HG02884 (cell line): ENCODE measurements around the gene NRXN2.
"Not testable (repeated sequence)": the region's sequence is repeated elsewhere in the genome, so short reads cannot be mapped to it uniquely, and the experiment has no call there.

Experiments used
- ATAC-seq: cut with Tn5 transposase; IDR thresholded peaks from one replicate; pipeline ENCODE4 v1.9.1; 2021; ENCODE audit warnings: mild to moderate bottlenecking, moderate library complexity; ENCODE audit not compliant: unreplicated experiment

NRXN2 gene

DNA sequence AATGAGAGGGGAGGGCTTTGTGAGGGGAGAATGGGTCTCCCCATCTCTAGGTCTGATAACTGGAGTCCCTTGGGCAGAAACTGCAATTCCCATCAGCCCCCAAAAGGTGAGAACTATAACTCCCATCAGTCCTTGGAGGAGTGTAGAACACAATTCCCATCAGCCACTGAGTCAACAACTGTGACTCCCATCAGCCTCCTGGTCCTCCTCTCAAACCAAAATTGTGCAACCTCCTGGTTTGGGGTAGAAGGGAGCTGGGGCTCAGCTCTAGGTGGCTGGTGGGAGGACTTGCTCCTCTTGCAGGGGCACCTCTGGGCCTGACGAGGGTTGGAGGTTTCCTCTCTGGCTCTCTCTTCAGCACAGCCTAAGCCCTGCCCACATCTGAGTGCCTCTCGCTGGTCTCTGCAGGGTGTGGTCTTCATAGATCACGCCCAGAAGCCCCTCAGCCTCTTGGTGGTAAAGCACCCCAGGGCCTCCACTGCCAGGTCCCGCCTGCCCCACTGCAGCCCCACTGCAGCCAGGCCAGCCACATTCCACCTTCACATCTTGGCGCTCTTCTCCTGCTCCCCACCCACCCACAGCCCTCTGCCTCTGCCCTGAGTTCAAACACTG, 113.5 kb downstream of the NRXN2 start:
- no peak for ATAC-seq

DNA sequence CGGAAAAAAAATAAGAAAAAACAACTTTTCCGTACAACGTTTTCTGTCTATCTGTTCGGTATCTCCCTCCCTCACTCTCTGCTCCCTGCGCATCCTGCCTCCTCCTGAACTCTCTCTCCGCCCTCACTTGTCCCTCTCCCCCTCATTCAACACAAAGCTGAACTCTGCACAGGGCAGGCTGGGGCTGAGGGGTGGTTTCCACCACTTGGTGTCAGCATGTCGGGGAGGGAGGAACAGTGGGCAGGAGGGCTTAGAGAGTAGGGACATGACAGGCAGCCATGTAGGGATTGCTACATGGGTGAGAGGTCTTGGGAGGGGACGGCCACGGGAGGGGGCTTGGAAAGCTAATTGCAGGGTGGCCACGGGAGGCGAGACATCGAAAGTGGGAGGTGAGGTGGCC, 114.4 kb downstream of the NRXN2 start:
- no peak for ATAC-seq

DNA sequence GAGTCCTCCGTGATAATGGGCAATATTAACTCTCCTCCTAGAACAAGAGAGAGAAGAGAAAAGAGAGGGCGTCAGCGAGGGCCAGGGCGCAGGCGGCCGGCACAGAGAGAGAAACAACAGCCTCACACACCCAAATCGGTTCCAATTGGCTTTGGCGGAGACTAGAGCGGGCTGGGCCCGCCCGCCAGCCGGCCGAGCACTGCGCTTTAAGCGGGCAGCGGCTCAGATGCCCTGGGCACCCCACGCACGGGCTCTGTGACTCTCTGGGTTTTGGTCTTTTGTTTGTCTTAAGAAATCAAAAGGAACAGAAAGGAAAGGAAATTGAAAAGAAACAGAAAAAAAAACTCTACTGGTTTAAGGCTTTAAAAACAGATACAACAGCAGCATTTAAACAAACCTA, 115.0 kb downstream of the NRXN2 start:
- ATAC-seq: no peak

DNA sequence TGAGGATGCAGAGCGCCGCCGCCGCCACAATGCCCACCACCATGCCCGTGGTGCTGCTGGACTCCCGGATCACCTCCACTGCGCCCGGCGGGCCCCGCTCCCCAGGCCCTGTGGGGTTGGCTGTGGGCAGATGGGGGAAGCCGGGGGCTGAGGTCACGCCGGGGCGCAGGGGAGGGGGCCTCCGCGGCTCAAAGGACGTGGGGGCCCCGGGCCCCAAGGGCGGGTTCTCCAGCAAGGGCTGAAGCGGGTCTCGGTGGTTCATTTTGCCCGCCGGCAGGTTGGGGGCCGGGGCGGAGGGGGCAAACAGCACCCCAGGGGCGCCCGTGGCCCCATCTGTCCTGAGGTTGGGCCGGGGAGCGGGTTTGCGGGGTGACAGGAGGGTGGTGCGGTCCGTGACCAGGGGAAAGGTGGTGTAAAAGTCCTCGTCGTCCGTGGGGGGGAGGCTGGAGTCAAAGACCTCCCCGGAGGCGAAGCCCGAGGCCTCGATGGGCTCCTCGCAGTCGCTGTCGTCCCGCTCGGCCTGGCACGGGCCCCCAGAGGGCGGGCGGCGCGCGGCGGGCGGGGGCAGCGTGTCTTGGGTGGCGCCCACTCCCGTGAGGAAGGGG, 115.5 kb downstream of the NRXN2 start:
- no peak for ATAC-seq

DNA sequence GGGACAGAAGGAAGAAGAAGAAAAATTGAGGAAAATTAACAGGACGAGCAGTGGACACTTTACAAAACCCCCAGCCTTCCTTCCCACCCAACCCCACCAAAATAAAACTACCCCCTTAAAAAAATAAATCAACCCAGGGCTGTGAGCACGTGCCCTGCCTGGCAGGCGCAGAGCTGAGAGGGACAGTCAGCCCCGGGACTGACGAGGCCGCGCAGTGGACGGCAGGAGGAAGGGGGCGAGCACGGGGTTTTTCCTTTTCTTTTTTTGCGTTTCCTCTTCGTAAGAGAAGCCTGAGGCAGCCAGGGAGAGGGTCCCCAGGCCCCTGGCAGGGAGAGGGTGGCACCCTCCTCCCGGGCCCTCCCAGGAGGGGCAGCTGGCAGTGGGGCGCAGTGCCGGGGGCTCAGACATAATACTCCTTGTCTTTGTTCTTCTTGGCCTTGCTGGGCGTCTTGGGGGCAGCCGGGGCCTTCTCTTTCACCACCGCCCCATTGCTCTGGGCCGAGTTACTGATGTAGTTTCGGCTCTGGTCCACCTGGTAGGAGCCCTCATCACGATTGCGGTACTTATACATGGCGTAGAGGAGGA, 116.1 kb downstream of the NRXN2 start:
- no peak for ATAC-seq

DNA sequence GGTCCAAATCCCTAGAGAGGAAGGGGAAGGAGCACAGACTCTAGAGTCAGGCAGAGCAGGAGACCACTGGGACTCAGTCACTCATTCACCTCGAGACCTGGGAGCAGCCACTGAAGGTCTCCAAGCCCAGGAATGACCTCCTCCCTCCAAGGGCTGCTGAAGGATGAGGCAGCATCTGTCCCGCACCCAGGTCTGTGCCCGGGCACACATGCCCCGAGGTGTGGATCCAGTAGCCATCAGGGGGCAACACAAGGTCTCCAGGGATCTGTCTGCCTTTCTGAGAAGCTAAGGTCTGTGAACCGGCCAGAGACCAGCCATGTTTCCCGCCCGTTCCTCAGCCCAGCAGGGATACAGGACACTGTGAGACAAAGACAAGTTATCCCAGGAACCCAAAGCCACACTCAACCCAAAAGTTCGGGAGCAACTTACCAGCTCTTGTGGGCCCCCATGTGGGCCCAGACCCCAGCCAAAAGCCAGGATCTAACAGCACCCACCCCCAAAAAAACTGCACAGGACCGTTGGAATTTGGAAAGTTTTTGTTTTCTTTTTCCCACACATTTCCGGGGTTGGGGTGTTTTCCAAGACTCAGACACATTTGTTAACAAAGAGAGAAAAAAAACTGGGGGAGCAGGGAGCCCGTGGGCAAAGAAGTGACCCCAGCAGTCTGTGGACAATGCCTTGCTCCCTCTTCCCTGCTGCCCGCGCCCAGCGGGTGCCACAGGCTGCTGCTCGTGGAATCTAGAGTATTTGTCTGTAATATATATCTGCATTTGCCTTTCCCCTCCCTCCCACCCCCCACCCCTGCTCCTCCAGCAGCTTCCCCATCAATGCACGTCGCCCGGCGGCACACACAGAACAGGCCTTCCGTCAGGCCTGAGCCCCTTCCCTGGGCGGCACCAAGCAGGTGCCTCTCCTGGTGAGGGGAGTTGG, 117.1 kb downstream of the NRXN2 start:
- no peak for ATAC-seq

DNA sequence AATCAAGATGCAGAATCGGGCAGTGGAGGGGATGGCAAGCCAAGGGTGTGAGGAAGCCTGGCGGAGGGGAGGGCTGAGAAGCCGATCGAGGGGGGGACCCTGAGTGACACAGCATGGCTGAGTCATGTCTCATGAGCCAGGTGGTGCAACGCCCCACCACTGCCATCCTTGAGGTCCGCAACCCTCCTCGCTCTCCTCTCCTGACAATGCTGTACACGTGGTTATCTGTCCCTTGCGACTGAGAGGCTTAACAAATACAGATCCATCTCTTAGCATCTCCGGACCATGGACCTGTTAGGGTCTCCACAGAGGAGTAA, 117.8 kb downstream of the NRXN2 start:
- ATAC-seq: no peak

DNA sequence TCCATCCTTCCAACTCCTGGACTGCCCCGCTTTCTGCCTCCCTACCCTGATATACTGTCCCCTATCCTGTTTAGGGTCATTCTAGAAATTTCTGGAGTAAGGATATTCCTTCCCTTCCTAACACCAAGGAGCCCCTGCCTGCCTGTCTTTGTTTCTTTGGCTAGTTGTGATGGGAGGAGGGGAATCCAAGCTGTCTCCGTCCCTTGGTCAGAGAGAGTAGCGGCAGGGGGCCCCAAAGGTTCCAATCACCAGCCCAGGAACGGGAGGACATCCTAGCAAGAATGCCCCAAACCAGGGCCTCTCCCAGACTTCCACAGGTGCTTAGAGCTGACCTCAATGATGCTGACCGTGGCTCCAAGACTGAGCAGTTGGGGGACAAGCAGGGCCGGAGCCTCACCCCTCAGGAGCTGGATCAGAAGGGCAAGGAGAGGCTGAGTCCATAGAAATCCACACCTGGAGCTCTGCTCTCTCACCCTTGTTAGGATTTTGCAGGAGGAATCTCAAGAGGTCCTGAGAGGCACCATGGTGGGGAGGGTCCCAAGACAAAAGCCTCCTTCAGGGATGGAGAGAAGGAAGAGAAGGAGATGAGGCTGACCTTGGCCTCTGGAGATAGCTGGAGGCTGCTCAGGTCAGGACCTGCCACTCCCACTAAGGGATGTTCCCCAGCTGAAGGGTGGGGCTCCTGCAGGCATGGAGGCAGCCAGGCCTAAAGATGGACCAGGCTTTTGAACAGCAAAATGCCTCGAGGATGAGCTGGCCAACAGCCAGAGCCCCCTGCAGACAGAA, 118.3 kb downstream of the NRXN2 start:
- ATAC-seq: no peak

DNA sequence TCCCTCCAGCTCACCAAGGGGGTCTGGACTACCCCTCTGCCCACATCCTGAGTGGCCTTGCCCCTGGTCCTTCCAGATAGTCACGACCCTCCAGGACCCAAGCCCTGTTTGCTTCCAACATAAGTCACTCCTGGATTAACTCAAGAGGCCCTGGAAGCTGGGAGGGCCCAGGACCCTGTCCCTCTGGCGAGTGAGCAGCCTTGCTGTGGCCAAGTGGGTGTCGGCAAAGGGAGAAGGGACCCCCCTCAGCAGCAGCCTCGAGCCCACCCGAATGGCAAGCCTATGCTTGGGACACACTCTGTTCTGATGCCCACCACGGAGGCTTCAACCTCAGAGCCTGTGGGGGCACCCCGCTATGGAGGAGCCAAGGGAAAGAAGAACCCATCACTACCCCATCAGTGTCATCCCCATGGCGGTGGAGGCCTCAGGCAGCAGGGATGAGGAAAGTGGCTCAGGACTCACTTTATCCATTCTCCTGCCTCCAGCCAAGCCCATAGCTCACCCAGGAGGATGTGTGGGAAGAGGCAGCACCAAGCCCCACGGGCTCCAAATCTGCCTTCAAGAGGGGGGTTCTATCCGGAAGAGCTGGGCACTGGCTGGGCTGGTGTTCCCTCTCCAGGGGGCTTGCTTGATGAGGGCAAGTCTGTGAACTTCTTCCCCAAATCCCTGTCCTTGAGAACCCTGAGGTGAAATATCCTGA, 119.4 kb downstream of the NRXN2 start:
- no peak for ATAC-seq

DNA sequence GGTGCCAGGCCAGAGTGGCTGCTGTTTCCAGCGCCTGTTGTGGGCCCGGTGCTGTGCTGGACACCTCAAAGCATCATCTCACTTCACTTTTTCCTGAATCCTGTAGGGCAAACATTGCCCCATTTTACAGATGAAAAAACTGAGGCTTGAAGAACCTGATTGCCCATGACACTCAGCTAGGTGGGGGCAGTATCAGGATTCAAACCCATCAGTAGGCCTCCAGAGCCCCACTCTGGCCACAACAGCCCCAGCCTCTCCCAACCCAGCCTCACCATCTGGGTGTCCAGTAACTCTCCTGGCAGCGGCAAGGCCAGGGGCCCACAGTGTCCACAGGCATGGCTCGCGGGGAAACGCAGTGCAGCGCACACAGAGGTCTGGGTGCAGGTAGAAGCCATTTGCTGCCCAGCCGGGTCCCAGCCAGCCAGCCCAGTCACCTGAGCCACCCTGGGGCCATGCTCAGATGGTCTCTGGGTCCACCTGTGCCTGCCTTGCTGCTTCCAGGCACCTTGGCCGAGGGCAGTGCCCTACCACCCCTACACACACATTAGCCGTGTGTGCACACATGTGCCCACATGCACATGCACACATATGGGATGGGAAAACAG, 120.4 kb downstream of the NRXN2 start:
- no peak for ATAC-seq

DNA sequence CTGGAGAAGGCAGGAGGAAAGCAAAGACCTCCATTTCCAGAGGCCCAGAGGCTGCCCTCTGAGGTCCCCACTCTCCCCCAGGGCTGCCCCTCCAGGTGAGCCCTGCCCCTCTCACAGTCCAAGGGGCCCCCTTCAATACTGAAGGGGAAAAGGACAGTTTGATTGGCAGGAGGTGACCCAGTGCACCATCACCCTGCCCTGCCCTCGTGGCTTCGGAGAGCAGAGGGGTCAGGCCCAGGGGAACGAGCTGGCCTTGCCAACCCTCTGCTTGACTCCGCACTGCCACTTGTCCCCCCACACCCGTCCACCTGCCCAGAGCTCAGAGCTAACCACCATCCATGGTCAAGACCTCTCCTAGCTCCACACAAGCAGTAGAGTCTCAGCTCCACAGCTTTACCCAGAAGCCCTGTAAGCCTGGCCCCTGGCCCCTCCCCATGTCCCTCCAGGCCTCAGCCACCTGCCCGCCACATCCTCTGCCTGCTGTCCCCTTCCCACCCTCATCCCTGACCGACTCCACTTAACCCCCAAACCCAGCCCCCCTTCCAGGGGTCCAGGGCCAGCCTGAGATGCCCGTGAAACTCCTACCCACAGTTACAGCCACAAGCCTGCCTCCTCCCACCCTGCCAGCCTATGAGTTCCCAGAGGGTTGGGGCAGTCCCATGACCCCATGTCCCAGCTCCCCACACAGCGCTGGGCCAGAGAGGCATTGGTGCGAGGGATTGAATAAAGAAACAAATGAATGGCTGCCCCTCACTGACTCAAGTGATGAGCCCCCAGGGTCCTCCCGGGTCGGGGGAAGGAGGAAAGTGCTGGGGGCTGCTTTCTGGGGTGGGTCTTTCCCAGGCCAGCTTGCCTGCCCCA, 121.2 kb downstream of the NRXN2 start:
- no peak for ATAC-seq

DNA sequence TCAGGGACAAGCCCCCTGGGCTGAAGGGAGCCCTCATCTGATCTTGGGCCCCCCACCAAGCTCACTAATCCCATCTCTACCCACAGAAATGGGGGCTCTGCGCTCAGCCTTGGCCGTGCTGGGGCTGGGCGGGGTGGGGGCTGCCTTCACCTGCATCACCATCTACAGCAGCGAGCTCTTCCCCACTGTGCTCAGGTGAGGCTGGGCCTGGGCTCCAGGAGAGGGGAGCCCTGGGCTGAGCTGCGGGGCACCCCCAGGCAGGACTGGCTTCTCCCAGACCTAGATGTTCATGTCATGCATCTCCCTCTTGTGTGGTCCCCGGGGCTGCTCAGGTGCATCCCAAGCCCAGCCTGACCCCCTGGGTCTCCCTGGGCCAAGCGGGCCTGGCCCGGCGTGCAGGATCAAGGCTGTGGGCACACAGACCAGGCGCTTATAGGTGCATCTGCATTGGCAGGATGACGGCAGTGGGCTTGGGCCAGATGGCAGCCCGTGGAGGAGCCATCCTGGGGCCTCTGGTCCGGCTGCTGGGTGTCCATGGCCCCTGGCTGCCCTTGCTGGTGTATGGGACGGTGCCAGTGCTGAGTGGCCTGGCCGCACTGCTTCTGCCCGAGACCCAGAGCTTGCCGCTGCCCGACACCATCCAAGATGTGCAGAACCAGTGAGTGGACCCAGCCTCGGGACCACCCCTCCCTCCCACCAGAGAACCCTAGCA, 122.6 kb downstream of the NRXN2 start:
- ATAC-seq: no peak

DNA sequence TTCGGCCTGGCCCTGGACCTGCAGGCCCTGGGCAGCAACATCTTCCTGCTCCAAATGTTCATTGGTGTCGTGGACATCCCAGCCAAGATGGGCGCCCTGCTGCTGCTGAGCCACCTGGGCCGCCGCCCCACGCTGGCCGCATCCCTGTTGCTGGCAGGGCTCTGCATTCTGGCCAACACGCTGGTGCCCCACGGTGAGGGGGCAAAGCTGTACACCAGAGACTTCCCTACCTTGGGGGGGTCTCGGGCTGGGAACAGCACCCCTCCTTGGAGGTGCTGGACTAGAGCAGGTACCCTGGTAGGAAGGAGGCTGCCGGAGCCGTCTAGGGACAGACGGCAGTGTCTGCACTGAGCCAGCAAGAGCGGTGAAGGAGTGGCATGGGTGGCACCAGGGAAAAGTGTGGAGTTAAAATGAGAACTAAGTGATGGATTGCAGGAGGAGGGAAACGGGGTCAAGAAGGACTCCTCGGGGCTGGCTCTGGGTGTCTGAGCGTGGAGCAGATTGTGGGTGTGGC, 123.2 kb downstream of the NRXN2 start:
- no peak for ATAC-seq

DNA sequence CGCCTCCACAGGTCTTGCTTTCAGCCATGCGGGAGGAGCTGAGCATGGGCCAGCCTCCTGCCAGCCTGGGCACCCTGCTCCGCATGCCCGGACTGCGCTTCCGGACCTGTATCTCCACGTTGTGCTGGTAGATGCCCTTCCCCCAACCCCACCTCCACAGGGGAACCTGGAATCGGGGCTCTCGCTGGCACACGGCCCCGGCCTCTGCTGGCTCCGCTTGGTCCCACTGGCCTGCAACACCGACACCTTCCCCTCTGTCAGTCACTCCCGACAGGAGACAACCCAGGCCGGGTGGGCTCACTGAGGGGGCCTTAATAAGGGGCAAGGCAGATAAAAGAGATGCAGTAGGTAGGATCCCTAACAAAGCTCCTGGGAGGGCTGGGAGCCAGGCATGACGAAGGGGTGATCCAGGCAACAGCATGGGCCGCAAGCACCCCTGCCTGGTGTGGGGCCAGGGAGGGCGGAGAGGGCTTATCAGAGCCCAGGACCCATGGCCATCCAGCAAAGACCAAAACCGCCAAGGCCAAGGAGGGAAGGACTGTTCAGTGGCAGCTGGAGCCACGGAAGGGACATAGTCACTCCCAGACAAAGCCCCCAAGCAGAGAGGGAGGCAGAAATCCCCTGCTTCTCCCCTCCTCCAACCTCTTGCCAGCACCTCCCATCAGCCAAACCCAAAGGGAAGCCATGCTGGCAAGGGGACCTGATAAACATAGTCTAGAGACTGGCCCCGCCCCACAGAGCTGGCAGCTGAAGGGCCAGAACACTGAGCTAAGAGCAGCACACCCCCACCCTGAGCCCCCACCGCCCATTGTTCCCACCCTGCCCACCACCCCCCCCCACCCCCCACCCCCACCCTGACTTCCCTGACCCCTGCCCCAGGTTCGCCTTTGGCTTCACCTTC, 124.0 kb downstream of the NRXN2 start:
- ATAC-seq: no peak

DNA sequence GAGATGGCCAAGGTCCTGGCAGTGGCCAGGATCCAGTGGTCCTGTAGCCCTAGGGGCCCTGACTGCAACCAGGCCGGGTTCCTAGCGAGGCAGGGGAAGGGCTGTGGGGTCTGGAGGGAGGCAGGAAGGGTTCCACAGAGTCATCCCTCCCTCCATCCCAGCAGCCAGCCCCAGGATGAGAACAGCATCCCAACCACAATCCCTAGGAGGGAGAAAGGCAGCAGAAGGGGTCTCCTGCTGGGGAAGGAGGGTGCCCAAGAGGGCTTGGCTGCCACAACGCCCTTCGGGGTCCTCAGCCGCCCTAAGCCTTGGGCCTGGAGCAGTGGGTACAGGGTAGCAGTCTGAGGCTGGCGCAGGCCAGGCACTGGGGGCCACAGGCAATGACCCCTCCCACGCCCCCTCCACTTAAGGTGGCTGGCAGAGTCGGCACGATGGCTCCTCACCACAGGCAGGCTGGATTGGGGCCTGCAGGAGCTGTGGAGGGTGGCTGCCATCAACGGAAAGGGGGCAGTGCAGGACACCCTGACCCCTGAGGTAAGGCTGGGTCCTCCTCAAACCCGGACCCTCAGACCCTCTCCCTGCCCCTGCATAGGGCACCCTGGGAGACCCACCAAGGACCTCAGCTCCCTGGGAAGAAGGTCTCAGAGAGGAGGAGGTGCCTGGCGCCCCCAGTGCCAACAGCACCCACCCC, 124.7 kb downstream of the NRXN2 start:
- no peak for ATAC-seq

DNA sequence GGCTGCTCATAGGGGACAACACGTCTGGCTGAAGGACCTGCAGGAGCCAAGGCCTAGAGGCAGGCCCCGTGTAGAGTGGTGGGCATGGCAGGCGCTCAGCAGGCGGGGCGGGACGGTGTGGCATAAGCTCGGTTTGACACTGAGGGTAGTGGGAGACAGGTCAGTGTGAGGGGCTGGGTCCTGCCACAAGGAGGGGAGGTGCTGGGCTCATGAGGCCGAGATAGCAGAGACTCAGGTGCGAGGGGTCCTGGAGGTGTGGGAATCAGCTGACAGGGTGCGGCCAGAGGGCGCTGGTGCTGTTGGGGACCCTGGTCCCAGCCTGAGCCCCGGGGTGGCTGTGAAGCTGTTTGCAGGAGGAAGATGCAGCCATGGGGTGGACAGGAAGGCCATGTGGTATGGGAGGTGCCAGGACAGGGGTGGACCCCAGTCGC, 125.3 kb downstream of the NRXN2 start:
- ATAC-seq: no peak

DNA sequence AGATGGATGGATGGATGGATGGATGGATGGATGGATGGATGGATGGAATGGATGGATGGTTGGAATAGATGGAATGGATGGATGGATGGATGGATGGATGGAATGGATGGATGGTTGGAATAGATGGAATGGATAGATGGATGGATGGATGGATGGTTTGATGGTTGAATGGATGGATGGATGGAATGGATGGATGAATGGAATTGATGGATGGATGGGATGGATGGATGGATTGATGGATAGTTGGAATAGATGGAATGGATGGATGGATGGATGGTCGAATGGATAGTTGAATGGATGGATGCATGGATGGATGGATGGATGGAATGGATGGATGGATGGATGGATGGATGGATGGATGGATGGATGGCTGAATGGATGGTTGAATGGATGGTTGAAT, 127.1 kb downstream of the NRXN2 start:
- not testable (repeated sequence) for ATAC-seq
